K562 (cell line): ENCODE data around the gene DARS2. TPM values are rescaled to one million over a fixed set of nuclear protein-coding genes. Genes with fewer than 3 reads are reported as not detected.

Experiments used
- BDP1 ChIP-seq: IDR thresholded peaks from 3 replicates; pipeline ENCODE4 v1.6.1; 2011; ENCODE audit not compliant: insufficient read length, insufficient read depth
- CHD7 ChIP-seq: fragments of 200-600 bp; sonication (generic); IDR thresholded peaks from one replicate; pipeline ENCODE4 v1.6.1; 2012; ENCODE audit warnings: mild to moderate bottlenecking, low read depth, low read length, inconsistent platforms
- CTBP1 ChIP-seq: fragments of 450-650 bp; IDR thresholded peaks from 2 replicates; pipeline ENCODE4 v1.6.1; 2016; ENCODE audit warnings: borderline replicate concordance
- MXI1 ChIP-seq: IDR thresholded peaks from 2 replicates; pipeline ENCODE4 v1.6.1; 2011; ENCODE audit warnings: low read depth, mild to moderate bottlenecking, improper control_type of control experiment, low read length
- POLR2H ChIP-seq: IDR thresholded peaks from 2 replicates; pipeline ENCODE4 v1.6.1; 2016; ENCODE audit warnings: missing genetic modification characterization, low read depth, mild to moderate bottlenecking, control low read depth, missing compliant biosample characterization, moderate library complexity
- STAT6 ChIP-seq: sonication (generic); formaldehyde crosslinking; IDR thresholded peaks from 2 replicates; pipeline ENCODE4 v1.8.1; 2023; ENCODE audit warnings: mild to moderate bottlenecking, missing genetic modification reagents
- ZNF175 ChIP-seq: fragments of 200-800 bp; sonication (Bioruptor generic); IDR thresholded peaks from 2 replicates; pipeline ENCODE4 v1.6.1; 2016; ENCODE audit warnings: low read depth, mild to moderate bottlenecking, missing genetic modification characterization, missing compliant biosample characterization
- ZNF431 ChIP-seq: sonication (generic); formaldehyde crosslinking; IDR thresholded peaks from 2 replicates; pipeline ENCODE4 v1.8.0; 2022; ENCODE audit warnings: mild to moderate bottlenecking, missing genetic modification reagents
- ZNF766 ChIP-seq: fragments of 200-800 bp; sonication (Bioruptor generic); conservative IDR thresholded peaks from 2 replicates; pipeline ENCODE4 v1.6.1; 2016; ENCODE audit warnings: missing genetic modification characterization, missing compliant biosample characterization
- polyA plus RNA-seq, 8 experiments: library from polyadenylated mRNA; depleted of rRNA in 4 of 8; stranded (reverse) in 5 of 8; unstranded in 3 of 8; fragments of >200 nt; fragmentation: Nextera tagmentation in 2 of 8; fragmentation: Illumina TruSeq in 1 of 8; extraction: Ambion mirVana in 2 of 8; extraction: Trizol in 1 of 8; gene quantifications; 2 replicates each; pipeline versions ENCODE4 v1.2.1 to v1.2.3, GENCODE V29; 2011 to 2014; ENCODE audit warnings: inconsistent platforms in 1 of 8, missing spikeins in 1 of 8
- total RNA-seq, 7 experiments: library from RNA; depleted of rRNA in 6 of 7; stranded (reverse); fragments of >200 nt in 6 of 7; fragmentation: Illumina TruSeq in 2 of 7; extraction: Trizol in 2 of 7; gene quantifications; 2 replicates each; pipeline versions ENCODE4 v1.2.1 to v1.2.3, GENCODE V29; 2011 to 2021; ENCODE audit warnings: low replicate concordance in 1 of 7
- TF ChIP-seq, protein P1 (sequence below): fragments of 450-650 bp; IDR thresholded peaks from 2 replicates; pipeline ENCODE4 v1.6.1; 2016; ENCODE audit warnings: mild to moderate bottlenecking

The DARS2 gene
- total and polyA plus RNA-seq, 9 of the 15 experiments (the other 6 are each of a cell fraction or from before 2014, with no cell fraction given) = 36.4 to 96.7 (median 68.6) TPM

- TF ChIP-seq CHD7 = no peak
- TF ChIP-seq ZNF175 (CRISPR knock-in tag) = peak; percentile 67
- TF ChIP-seq STAT6 (CRISPR knock-in tag) = no peak
- no peak for TF ChIP-seq BDP1
- TF ChIP-seq, protein P1, sequence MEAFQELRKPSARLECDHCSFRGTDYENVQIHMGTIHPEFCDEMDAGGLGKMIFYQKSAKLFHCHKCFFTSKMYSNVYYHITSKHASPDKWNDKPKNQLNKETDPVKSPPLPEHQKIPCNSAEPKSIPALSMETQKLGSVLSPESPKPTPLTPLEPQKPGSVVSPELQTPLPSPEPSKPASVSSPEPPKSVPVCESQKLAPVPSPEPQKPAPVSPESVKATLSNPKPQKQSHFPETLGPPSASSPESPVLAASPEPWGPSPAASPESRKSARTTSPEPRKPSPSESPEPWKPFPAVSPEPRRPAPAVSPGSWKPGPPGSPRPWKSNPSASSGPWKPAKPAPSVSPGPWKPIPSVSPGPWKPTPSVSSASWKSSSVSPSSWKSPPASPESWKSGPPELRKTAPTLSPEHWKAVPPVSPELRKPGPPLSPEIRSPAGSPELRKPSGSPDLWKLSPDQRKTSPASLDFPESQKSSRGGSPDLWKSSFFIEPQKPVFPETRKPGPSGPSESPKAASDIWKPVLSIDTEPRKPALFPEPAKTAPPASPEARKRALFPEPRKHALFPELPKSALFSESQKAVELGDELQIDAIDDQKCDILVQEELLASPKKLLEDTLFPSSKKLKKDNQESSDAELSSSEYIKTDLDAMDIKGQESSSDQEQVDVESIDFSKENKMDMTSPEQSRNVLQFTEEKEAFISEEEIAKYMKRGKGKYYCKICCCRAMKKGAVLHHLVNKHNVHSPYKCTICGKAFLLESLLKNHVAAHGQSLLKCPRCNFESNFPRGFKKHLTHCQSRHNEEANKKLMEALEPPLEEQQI = peak; percentile 93
- peak; percentile 60; the same call in 1 of the 2 replicates for TF ChIP-seq ZNF431
- TF ChIP-seq CTBP1 = peak; percentile 80
- peak; percentile 15; the same call in 1 of the 2 replicates for TF ChIP-seq MXI1
- TF ChIP-seq ZNF766 (CRISPR knock-in tag) = peak; percentile 84
- TF ChIP-seq POLR2H = peak; percentile 96
Observed at GRCh38 chr1:173824315-173825081, at the start of gene DARS2, which contains the start of gene CENPL (continued).
